Bronchial epithelial cell (primary cell): ENCODE data around the gene CDH6. TPM values are rescaled to one million over a fixed set of nuclear protein-coding genes. Genes with fewer than 3 reads are reported as not detected.
"Not testable (repeated sequence)": the region's sequence is repeated elsewhere in the genome, so short reads cannot be mapped to it uniquely, and the experiment has no call there.

Source experiments
- DNase-seq: peaks from one replicate; pipeline ENCODE4 v3.0.0-alpha.2; 2010; ENCODE audit warnings: low read depth
- FAIRE-seq: peaks from 2 replicates; lab custom pipeline; 2011; peaks lifted over from hg19 to GRCh38; lab: Jason Lieb, UNC
- H3K27me3 ChIP-seq: 2 replicates; pipeline ENCODE4 v1.5.1; 2011; ENCODE audit warnings: low read length; ENCODE audit not compliant: control insufficient read depth, insufficient read depth
- H3K36me3 ChIP-seq: 2 replicates; pipeline ENCODE4 v1.5.1; 2011; ENCODE audit warnings: low read length; ENCODE audit not compliant: control insufficient read depth, insufficient read depth
- H3K4me3 ChIP-seq: 2 replicates; pipeline ENCODE4 v1.5.1; 2011; ENCODE audit warnings: mild to moderate bottlenecking, low read depth, low read length, control low read depth
- CTCF ChIP-seq: IDR thresholded peaks from 2 replicates; pipeline ENCODE4 v1.5.1; 2011; ENCODE audit warnings: mild to moderate bottlenecking, moderate library complexity, low read length, control low read depth, inconsistent platforms; ENCODE audit not compliant: insufficient read depth, severe bottlenecking
- total RNA-seq: library from RNA; depleted of rRNA; stranded (reverse); fragments of >200 nt; gene quantifications from 2 replicates; pipeline ENCODE4 v1.2.1, GENCODE V29; 2014

CDH6 gene
- total RNA-seq, 1 donor from 2014 or later, result 9.5 TPM

GRCh38 chr5:31357038-31357437, 163.6 kb downstream of the CDH6 start:
- Histone ChIP-seq H3K36me3 (no peaks in the 10 kb centered on the region), H3K27me3 (no peaks in the 10 kb centered on the region), H3K4me3 (no peak overlapping the region)
- no peak for TF ChIP-seq CTCF
- no peak for FAIRE-seq
- no peak for DNase-seq

DNA sequence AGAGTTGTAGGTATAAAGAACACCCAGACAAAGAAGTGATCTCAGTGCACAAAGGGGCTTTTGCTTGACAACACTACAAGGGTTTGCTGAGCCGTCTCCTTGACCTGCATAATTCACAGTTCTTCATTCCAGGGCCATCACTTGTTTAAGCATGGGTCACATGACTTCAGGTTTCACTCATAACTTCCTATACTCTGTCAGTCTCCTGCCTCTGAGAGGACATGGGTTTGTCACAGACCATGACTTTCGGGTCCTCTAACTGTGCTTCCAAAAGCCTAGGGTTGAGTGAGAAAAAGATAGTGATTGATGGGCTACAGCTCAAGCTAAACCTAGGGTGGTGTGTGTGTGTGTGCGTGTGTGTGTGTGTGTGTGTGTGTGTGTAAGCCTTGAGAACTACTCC, 166.4 kb downstream of the CDH6 start:
- FAIRE-seq (no peak), DNase-seq (no peak)
- no peak overlapping the region for H3K4me3 ChIP-seq
- H3K27me3 ChIP-seq, result no peaks in the 10 kb centered on the region
- TF ChIP-seq CTCF, result no peak
- no peaks in the 10 kb centered on the region for H3K36me3 ChIP-seq

GRCh38 chr5:31361234-31361633, 167.7 kb downstream of the CDH6 start:
- DNase-seq (peak; percentile 76), FAIRE-seq (no peak)
- Histone ChIP-seq H3K36me3 (no peaks in the 10 kb centered on the region), H3K27me3 (no peaks in the 10 kb centered on the region), H3K4me3 (no peak overlapping the region)
- no peak for TF ChIP-seq CTCF

- DNase-seq, result not testable (repeated sequence)
Measured at GRCh38 chr5:31361704-31362528, 168.4 kb downstream of the CDH6 start.

DNA sequence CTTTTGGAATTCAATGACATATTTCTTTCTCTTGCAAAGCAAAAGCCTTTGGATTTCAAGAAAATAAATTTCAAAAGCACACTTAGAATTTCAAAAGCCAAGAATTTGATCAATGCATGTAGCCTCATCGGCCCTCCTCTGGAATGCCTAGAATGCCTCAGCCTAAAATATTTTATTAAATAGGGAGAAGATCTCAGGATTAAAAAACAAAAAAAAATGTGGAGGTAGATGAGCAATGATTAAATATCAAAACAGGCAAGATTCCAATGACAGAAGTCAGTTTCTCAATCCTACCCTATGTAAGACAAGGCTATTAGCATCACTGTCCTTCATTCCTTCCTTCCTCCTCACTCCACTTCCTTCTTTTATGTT, 169.0 kb downstream of the CDH6 start:
- DNase-seq (no peak), FAIRE-seq (no peak)
- no peak for TF ChIP-seq CTCF
- no peaks in the 10 kb centered on the region for H3K36me3 ChIP-seq
- no peaks in the 10 kb centered on the region for H3K27me3 ChIP-seq
- no peak overlapping the region for H3K4me3 ChIP-seq

More at GRCh38 chr5:31361704-31362528, 168.4 kb downstream of the CDH6 start:
- H3K4me3 ChIP-seq, H3K27me3 ChIP-seq, FAIRE-seq, H3K36me3 ChIP-seq: not testable (repeated sequence)

- H3K4me3 ChIP-seq, result no peak overlapping the region
- no peaks in the 10 kb centered on the region for H3K36me3 ChIP-seq
- TF ChIP-seq CTCF, result no peak
- DNase-seq (peak; percentile 10), FAIRE-seq (no peak)
- no peaks in the 10 kb centered on the region for H3K27me3 ChIP-seq
Measured at GRCh38 chr5:31362931-31363568, 169.6 kb downstream of the CDH6 start.
